Lung (tissue), 12 donors: ENCODE data around the gene P3R3URF. TPM values are rescaled to one million over a fixed set of nuclear protein-coding genes. Genes with fewer than 3 reads are reported as not detected.

ENCODE experiments used
- ATAC-seq: fragments of 200-7000 bp; cut with Tn5 transposase; one replicate; pipeline ENCODE4 v1.9.1; 2020; ENCODE audit warnings: moderate number of reproducible peaks; ENCODE audit not compliant: insufficient read depth, low FRiP score
- DNase-seq, 3 donors: peaks; one replicate each; pipeline ENCODE4 v3.0.0-alpha.2; 2013 to 2017
- H3K27ac ChIP-seq, 2 donors: one replicate each; pipeline ENCODE4 v1.5.1; 2013; ENCODE audit warnings: mild to moderate bottlenecking in 2 of 2, moderate library complexity in 2 of 2, control low read depth in 1 of 2, inconsistent platforms in 1 of 2, low read depth in 1 of 2, low read length in 1 of 2
- H3K27me3 ChIP-seq, 3 donors: one replicate each; pipeline ENCODE4 v1.5.1; 2013; ENCODE audit warnings: low read length in 2 of 3; ENCODE audit not compliant: control insufficient read depth in 3 of 3, insufficient read depth in 3 of 3
- H3K36me3 ChIP-seq, 4 donors: one replicate each; pipeline ENCODE4 v1.5.1; 2013; ENCODE audit warnings: low read length in 4 of 4, mild to moderate bottlenecking in 1 of 4, moderate library complexity in 1 of 4; ENCODE audit not compliant: control insufficient read depth in 4 of 4, insufficient read depth in 4 of 4
- H3K4me1 ChIP-seq, 5 donors: one replicate each; pipeline ENCODE4 v1.5.1; 2013; ENCODE audit warnings: low read length in 5 of 5, mild to moderate bottlenecking in 2 of 5, moderate library complexity in 1 of 5; ENCODE audit not compliant: control insufficient read depth in 5 of 5, insufficient read depth in 5 of 5
- H3K4me3 ChIP-seq: one replicate; pipeline ENCODE4 v1.5.1; 2013; ENCODE audit warnings: mild to moderate bottlenecking, control low read depth, moderate library complexity
- H3K9ac ChIP-seq, 2 donors: one replicate each; pipeline ENCODE4 v1.5.1; 2013; ENCODE audit warnings: low read length in 2 of 2, control low read depth in 1 of 2; ENCODE audit not compliant: insufficient read depth in 1 of 2
- H3K9me3 ChIP-seq, 4 donors: one replicate each; pipeline ENCODE4 v1.5.1; 2013; ENCODE audit warnings: low read length in 3 of 4, mild to moderate bottlenecking in 1 of 4, moderate library complexity in 1 of 4; ENCODE audit not compliant: control insufficient read depth in 4 of 4, insufficient read depth in 3 of 4
- whole genome bisulfite sequencing, 2 donors: extraction: QIAGEN DNeasy Blood & Tissue Kit; methylation state at CpG; one replicate each; pipeline ENCODE4 v1.1.7; 2013; 5-methylcytosine and 5-hydroxymethylcytosine counted together
- polyA plus RNA-seq, 2 donors: library from polyadenylated mRNA; stranded (reverse); fragments of 200-250 nt; gene quantifications; one replicate each; pipeline ENCODE4 v1.2.1, GENCODE V29; 2013
- total RNA-seq, 2 donors: library from RNA; depleted of rRNA in 1 of 2; stranded (reverse); fragments of >200 nt in 1 of 2; gene quantifications; one replicate each; pipeline ENCODE4 v1.2.1, GENCODE V29; 2014 to 2021
- TF ChIP-seq, protein P1 (sequence below): IDR thresholded peaks from 2 replicates; pipeline ENCODE4 v1.5.1; 2012; ENCODE audit warnings: mild to moderate bottlenecking; ENCODE audit errors: control extremely low read depth, extremely low read depth
- donor health status: control.
- donor health status: control.
- donor health status: Bipolar disorder and iron deficiency.
- donor health status: healthy.
- donor health status: DM: yes; HTN: yes; CAD: no.

Gene P3R3URF
- total and polyA plus RNA-seq, 4 donors = not detected

DNA sequence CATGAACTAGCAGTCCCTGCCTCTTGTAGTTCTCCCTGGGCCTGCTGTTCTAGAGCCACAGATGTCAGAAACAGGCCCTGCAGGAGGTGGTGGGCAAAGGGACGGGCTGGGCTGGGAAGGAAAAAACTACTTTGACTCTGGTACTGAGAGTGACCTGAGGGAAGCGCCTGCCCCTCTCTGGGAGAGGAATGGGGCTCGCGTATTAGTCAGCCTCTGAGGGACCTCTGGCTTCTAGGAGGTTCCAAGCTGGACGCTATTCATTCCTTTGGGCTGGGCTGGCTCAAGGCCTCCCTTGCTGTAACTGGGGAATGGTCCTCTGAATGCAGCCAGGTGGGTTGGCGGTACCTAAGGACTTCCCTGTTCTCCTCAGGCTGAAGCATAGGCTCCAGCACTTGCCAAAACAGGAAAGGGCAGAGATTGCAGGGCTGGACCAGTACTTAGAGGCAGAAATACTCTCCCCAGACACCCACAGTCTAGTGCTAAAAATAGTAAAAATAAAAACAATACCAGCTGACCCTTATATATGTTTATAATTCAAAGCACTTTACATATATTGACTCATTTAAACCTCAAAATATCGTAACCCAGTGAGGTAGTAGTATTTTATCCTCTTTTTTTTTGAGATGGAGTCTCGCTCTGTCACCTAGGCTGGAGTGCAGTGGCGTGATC lies 14.9 kb upstream of the P3R3URF start:
- Histone ChIP-seq H3K4me3 (no peak overlapping the region), H3K27me3 (no peaks in the 10 kb centered on the region), H3K4me1 (peaks cover 0 to 9% (median 0%) of the 10 kb centered on the region in 5 donors), H3K9ac (no peak overlapping the region), H3K27ac (no peak overlapping the region), H3K9me3 (no peaks in the 10 kb centered on the region), H3K36me3 (peaks cover 4 to 46% (median 17%) of the 10 kb centered on the region in 4 donors)
- no peak for DNase-seq
- TF ChIP-seq, protein P1, sequence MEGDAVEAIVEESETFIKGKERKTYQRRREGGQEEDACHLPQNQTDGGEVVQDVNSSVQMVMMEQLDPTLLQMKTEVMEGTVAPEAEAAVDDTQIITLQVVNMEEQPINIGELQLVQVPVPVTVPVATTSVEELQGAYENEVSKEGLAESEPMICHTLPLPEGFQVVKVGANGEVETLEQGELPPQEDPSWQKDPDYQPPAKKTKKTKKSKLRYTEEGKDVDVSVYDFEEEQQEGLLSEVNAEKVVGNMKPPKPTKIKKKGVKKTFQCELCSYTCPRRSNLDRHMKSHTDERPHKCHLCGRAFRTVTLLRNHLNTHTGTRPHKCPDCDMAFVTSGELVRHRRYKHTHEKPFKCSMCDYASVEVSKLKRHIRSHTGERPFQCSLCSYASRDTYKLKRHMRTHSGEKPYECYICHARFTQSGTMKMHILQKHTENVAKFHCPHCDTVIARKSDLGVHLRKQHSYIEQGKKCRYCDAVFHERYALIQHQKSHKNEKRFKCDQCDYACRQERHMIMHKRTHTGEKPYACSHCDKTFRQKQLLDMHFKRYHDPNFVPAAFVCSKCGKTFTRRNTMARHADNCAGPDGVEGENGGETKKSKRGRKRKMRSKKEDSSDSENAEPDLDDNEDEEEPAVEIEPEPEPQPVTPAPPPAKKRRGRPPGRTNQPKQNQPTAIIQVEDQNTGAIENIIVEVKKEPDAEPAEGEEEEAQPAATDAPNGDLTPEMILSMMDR = no peak
- WGBS, 2 donors = 93 to 94% methylated on average over 9 of the region's 9 CpGs
- no peak for ATAC-seq

DNA sequence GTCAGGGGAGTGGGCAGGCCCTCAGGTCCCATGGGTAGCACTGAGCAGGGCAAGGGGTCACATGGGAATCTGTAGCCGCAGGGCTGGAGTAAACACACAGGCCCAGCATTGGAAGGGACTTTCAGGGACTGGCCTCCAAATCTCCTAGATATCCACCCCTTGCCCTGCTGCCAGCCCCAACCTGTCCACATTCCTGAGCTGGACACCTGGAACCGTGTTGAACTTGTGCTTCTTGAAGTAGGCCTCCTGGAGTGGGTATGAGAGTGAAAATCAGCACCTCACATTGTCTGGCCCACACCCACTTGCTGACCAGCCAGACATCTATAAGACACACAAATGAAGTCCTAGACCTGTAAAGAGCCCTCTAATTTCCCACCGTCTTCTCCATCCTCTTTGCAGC lies 14.3 kb upstream of the P3R3URF start:
- Histone ChIP-seq H3K4me3 (no peak overlapping the region), H3K27ac (peak overlapping the region in 1 of 2 donors; percentile 9), H3K4me1 (peaks cover 0 to 9% (median 0%) of the 10 kb centered on the region in 5 donors), H3K36me3 (peaks cover 4 to 45% (median 16%) of the 10 kb centered on the region in 4 donors), H3K27me3 (no peaks in the 10 kb centered on the region), H3K9ac (no peak overlapping the region), H3K9me3 (no peaks in the 10 kb centered on the region)
- ATAC-seq (no peak), DNase-seq (no peak)
- TF ChIP-seq, protein P1 = no peak
- WGBS, 2 donors = 68 to 79% methylated on average over 3 of the region's 3 CpGs

DNA sequence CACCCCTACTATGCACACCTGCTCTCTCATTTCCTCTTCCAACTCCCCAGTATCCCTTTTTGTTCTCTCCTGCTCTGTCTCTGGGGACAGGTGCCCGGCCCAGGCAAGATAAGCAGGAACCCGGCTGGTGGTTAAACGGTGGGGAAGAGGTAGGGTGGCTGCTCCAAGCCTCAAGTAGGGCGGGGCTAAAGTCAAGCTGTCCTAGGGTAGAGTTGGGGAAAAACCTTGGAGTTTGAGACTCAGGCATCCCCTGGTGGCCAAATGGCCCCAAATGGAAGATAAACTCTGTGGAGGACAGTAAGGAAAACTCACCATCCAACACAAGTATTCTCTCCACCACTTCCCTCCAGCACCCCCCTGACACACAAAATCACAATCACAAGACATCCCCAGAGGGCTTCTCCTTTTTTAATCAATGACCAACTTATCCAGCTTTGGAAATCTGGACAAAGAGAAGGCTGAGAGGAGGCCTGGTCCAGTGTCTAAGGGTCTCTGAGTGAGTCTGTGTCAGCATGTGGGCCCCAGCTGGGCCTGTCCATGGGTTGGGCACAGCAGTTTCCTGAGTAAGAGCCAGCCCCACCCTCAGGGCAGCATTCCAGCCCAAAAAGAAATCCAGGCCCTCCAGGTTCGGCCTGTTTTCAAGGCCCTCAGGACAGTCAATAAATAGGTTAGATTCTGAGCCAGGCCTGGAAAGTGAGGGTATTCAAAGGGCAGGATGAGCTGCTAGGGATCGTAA lies 12.2 kb upstream of the P3R3URF start:
- Histone ChIP-seq H3K4me1 (peaks cover 0 to 18% (median 0%) of the 10 kb centered on the region in 5 donors), H3K36me3 (peaks cover 4 to 34% (median 11%) of the 10 kb centered on the region in 4 donors), H3K9ac (no peak overlapping the region), H3K4me3 (no peak overlapping the region), H3K9me3 (no peaks in the 10 kb centered on the region), H3K27ac (peak overlapping the region in 1 of 2 donors; percentile 2), H3K27me3 (no peaks in the 10 kb centered on the region)
- no peak for DNase-seq
- TF ChIP-seq, protein P1 = no peak
- WGBS, 2 donors = 67 to 75% methylated on average over 6 of the region's 6 CpGs
- ATAC-seq = no peak
